ENCODE measurements around the gene POP7. TPM values are rescaled to one million over a fixed set of nuclear protein-coding genes. Genes with fewer than 3 reads are reported as not detected.
A peak's percentile ranks its signal among the peaks of the same experiment; 100 is the strongest.
"Not testable (repeated sequence)": the region's sequence is repeated elsewhere in the genome, so short reads cannot be mapped to it uniquely, and the experiment has no call there.

Gene POP7
- total RNA-seq, 1 donor from 2014 or later = 40.6 TPM

GRCh38 chr7:100667331-100668068 is 38.4 kb upstream of the POP7 start:
- peaks cover 3% of the 10 kb centered on the region for H3K9me3 Mint-ChIP-seq (ENCODE audit: unreplicated experiment)
- Histone ChIP-seq H3K4me3 (ENCODE audit: insufficient read depth, low read depth, low read length) (no peak overlapping the region), H3K9ac (ENCODE audit: low read length) (no peak overlapping the region), H3K36me3 (ENCODE audit: insufficient read depth, low read length) (no peaks in the 10 kb centered on the region), H4K20me1 (ENCODE audit: insufficient read depth, low read length) (no peaks in the 10 kb centered on the region), H2AFZ (ENCODE audit: low read depth, low read length) (no peak overlapping the region), H3K4me2 (ENCODE audit: low read length) (no peak overlapping the region), H3K9me3 (ENCODE audit: insufficient read depth, low read depth, low read length) (no peaks in the 10 kb centered on the region), H3K4me1 (ENCODE audit: insufficient read depth, low read length) (no peaks in the 10 kb centered on the region), H3K79me2 (ENCODE audit: insufficient read depth, low read length) (no peaks in the 10 kb centered on the region), H3K27ac (ENCODE audit: low read depth, low read length) (no peak overlapping the region), H3K27me3 (ENCODE audit: insufficient read depth, low read length) (no peaks in the 10 kb centered on the region)
- H3K36me3 Mint-ChIP-seq (ENCODE audit: low read depth, unreplicated experiment) = peaks cover 2% of the 10 kb centered on the region
- peaks cover 23% of the 10 kb centered on the region for H3K27me3 Mint-ChIP-seq (ENCODE audit: low read depth, unreplicated experiment)
- H3K27ac Mint-ChIP-seq (ENCODE audit: unreplicated experiment) = no peak overlapping the region
- no peak overlapping the region for H3K4me3 Mint-ChIP-seq (ENCODE audit: unreplicated experiment)
- DNase-seq (ENCODE audit: low read depth) = no peak
- no peak for FAIRE-seq
- H3K4me1 Mint-ChIP-seq (ENCODE audit: low read depth, unreplicated experiment) = no peaks in the 10 kb centered on the region
- TF ChIP-seq EZH2 (IDR thresholded peaks at IDR 0.05; ENCODE audit: insufficient read depth, low read length) (no peak), CTCF (IDR thresholded peaks at IDR 0.05; ENCODE audit: insufficient read depth, low read depth, low read length) (no peak)

GRCh38 chr7:100668069-100668449 is 37.9 kb upstream of the POP7 start:
- H3K9ac ChIP-seq (ENCODE audit: low read length) = no peak overlapping the region
- H3K27me3 ChIP-seq (ENCODE audit: insufficient read depth, low read length) = no peaks in the 10 kb centered on the region
- H3K27me3 Mint-ChIP-seq (ENCODE audit: low read depth, unreplicated experiment) = peaks cover 25% of the 10 kb centered on the region
- no peaks in the 10 kb centered on the region for H3K4me1 Mint-ChIP-seq (ENCODE audit: low read depth, unreplicated experiment)
- H3K27ac ChIP-seq (ENCODE audit: low read depth, low read length) = no peak overlapping the region
- TF ChIP-seq EZH2 (IDR thresholded peaks at IDR 0.05; ENCODE audit: insufficient read depth, low read length) (no peak), CTCF (IDR thresholded peaks at IDR 0.05; ENCODE audit: insufficient read depth, low read depth, low read length) (no peak)
- no peak overlapping the region for H3K27ac Mint-ChIP-seq (ENCODE audit: unreplicated experiment)
- no peak overlapping the region for H3K4me3 Mint-ChIP-seq (ENCODE audit: unreplicated experiment)
- H3K79me2 ChIP-seq (ENCODE audit: insufficient read depth, low read length) = no peaks in the 10 kb centered on the region
- H3K9me3 Mint-ChIP-seq (ENCODE audit: unreplicated experiment) = peaks cover 3% of the 10 kb centered on the region
- H3K4me3 ChIP-seq (ENCODE audit: insufficient read depth, low read depth, low read length) = no peak overlapping the region
- H3K36me3 ChIP-seq (ENCODE audit: insufficient read depth, low read length) = no peaks in the 10 kb centered on the region
- H3K4me2 ChIP-seq (ENCODE audit: low read length) = no peak overlapping the region
- H2AFZ ChIP-seq (ENCODE audit: low read depth, low read length) = no peak overlapping the region
- H4K20me1 ChIP-seq (ENCODE audit: insufficient read depth, low read length) = no peaks in the 10 kb centered on the region
- no peaks in the 10 kb centered on the region for H3K9me3 ChIP-seq (ENCODE audit: insufficient read depth, low read depth, low read length)
- FAIRE-seq (no peak), DNase-seq (ENCODE audit: low read depth) (no peak)
- H3K4me1 ChIP-seq (ENCODE audit: insufficient read depth, low read length) = peaks cover 2% of the 10 kb centered on the region
- H3K36me3 Mint-ChIP-seq (ENCODE audit: low read depth, unreplicated experiment) = peaks cover 2% of the 10 kb centered on the region

- H3K9ac ChIP-seq (ENCODE audit: low read length); H3K27me3 ChIP-seq (ENCODE audit: insufficient read depth, low read length); H3K9me3 Mint-ChIP-seq (ENCODE audit: unreplicated experiment); H3K79me2 ChIP-seq (ENCODE audit: insufficient read depth, low read length); DNase-seq (ENCODE audit: low read depth); H4K20me1 ChIP-seq (ENCODE audit: insufficient read depth, low read length); H3K9me3 ChIP-seq (ENCODE audit: insufficient read depth, low read depth, low read length); H3K4me2 ChIP-seq (ENCODE audit: low read length); H3K4me3 Mint-ChIP-seq (ENCODE audit: unreplicated experiment); H3K36me3 ChIP-seq (ENCODE audit: insufficient read depth, low read length); H3K4me1 Mint-ChIP-seq (ENCODE audit: low read depth, unreplicated experiment); FAIRE-seq; H3K4me3 ChIP-seq (ENCODE audit: insufficient read depth, low read depth, low read length); H3K27ac ChIP-seq (ENCODE audit: low read depth, low read length); H3K36me3 Mint-ChIP-seq (ENCODE audit: low read depth, unreplicated experiment); H2AFZ ChIP-seq (ENCODE audit: low read depth, low read length); H3K4me1 ChIP-seq (ENCODE audit: insufficient read depth, low read length): not testable (repeated sequence)
- Mint-ChIP-seq H3K27me3 (ENCODE audit: low read depth, unreplicated experiment) (peaks cover 25% of the 10 kb centered on the region), H3K27ac (ENCODE audit: unreplicated experiment) (peak overlapping the region; percentile 15)
These were observed 36.8 kb upstream of the POP7 start for GRCh38 chr7:100669106-100669505.
